Natural killer cell (primary cell): ENCODE data around the gene NFIC. TPM values are rescaled to one million over a fixed set of nuclear protein-coding genes. Genes with fewer than 3 reads are reported as not detected.

Experiments
- ATAC-seq, 3 donors: fragments of 150-1000 bp in 2 of 3; fragments of 200-7000 bp in 1 of 3; cut with Tn5 transposase; 1 replicate in 1 of 3; 2 replicates in 2 of 3; pipeline ENCODE4 v1.10.0; 2021; ENCODE audit warnings: mild to moderate bottlenecking in 2 of 3, moderate library complexity in 2 of 3
- DNase-seq, 2 donors: peaks; one replicate each; pipeline versions ENCODE4 v3.0.0 to v3.0.0-alpha.2; 2013 to 2021; ENCODE audit warnings: mixed read lengths in 1 of 2
- H3K27ac ChIP-seq: one replicate; pipeline ENCODE4 v1.5.1; 2013; ENCODE audit warnings: mild to moderate bottlenecking, low read length
- H3K27me3 ChIP-seq: one replicate; pipeline ENCODE4 v1.6.1; 2013; ENCODE audit warnings: low read length; ENCODE audit not compliant: control insufficient read depth, insufficient read depth
- H3K36me3 ChIP-seq: one replicate; pipeline ENCODE4 v1.6.1; 2013; ENCODE audit warnings: low read length; ENCODE audit not compliant: control insufficient read depth, insufficient read depth
- H3K4me1 ChIP-seq: one replicate; pipeline ENCODE4 v1.6.1; 2013; ENCODE audit warnings: low read length; ENCODE audit not compliant: control insufficient read depth, insufficient read depth
- H3K4me3 ChIP-seq: one replicate; pipeline ENCODE4 v1.5.1; 2013; ENCODE audit warnings: low read length
- H3K9me3 ChIP-seq: one replicate; pipeline ENCODE4 v1.6.1; 2013; ENCODE audit warnings: low read length; ENCODE audit not compliant: control insufficient read depth, insufficient read depth
- H3K27ac Mint-ChIP-seq, 2 donors: one replicate each; pipeline ENCODE4 v1.8.0; 2022; ENCODE audit warnings: mild to moderate bottlenecking in 2 of 2, mixed read lengths in 2 of 2, moderate library complexity in 1 of 2
- H3K27me3 Mint-ChIP-seq, 2 donors: one replicate each; pipeline ENCODE4 v1.8.0; 2022; ENCODE audit warnings: low read depth in 2 of 2, mixed read lengths in 2 of 2
- H3K36me3 Mint-ChIP-seq: one replicate; pipeline ENCODE4 v1.8.0; 2022; ENCODE audit warnings: mixed read lengths
- H3K4me1 Mint-ChIP-seq, 2 donors: one replicate each; pipeline ENCODE4 v1.8.0; 2022; ENCODE audit warnings: mixed read lengths in 2 of 2
- H3K4me3 Mint-ChIP-seq: one replicate; pipeline ENCODE4 v1.8.0; 2022; ENCODE audit warnings: mild to moderate bottlenecking, moderate library complexity, mixed read lengths
- H3K9me3 Mint-ChIP-seq, 2 donors: one replicate each; pipeline ENCODE4 v1.8.0; 2022; ENCODE audit warnings: mixed read lengths in 2 of 2
- CTCF ChIP-seq: fragments of 200-600 bp; IDR thresholded peaks from one replicate; pipeline ENCODE4 v1.8.0; 2022; ENCODE audit warnings: antibody characterized with exemption
- WGBS: methylation state at CpG from one replicate; pipeline ENCODE4 v1.1.7; 2013; ENCODE audit warnings: missing lambda C conversion rate; ENCODE audit not compliant: insufficient coverage; 5-methylcytosine and 5-hydroxymethylcytosine counted together
- intact Hi-C: fragments of 100-400 bp; cut with micrococcal nuclease; formaldehyde crosslinking; loops from one replicate; pipeline ENCODE4 v1.14.2; 2022
- total RNA-seq, 4 donors: library from RNA; stranded (reverse); fragments of 120-200 nt in 1 of 4; gene quantifications; one replicate each; pipeline versions ENCODE4 v1.2.3 to v1.2.4, GENCODE V29; 2013 to 2022

Gene NFIC
- total RNA-seq, 3 donors from 2014 or later (not counting 1 experiment from before 2014, with no cell fraction given): 18.5 to 22.2 (median 20.6) TPM

GRCh38 chr19:3368441-3368795, 2.0 kb downstream of the NFIC start:
- H3K9me3 ChIP-seq: no peaks in the 10 kb centered on the region
- ATAC-seq (no peak), DNase-seq (no peak)
- no peaks in the 10 kb centered on the region for H3K36me3 Mint-ChIP-seq
- no peaks in the 10 kb centered on the region for H3K9me3 Mint-ChIP-seq
- intact Hi-C loops: no loop called here
- H3K4me3 ChIP-seq: no peak overlapping the region
- 90% methylated on average over 3 of the region's 5 CpGs for WGBS
- H3K36me3 ChIP-seq: no peaks in the 10 kb centered on the region
- H3K27me3 Mint-ChIP-seq: peaks cover 0 to 24% of the 10 kb centered on the region in 2 donors
- peaks cover 41% of the 10 kb centered on the region for H3K4me1 ChIP-seq
- TF ChIP-seq CTCF: no peak
- peaks cover 7% of the 10 kb centered on the region for H3K27me3 ChIP-seq
- H3K27ac ChIP-seq: no peak overlapping the region
- H3K4me1 Mint-ChIP-seq: peaks cover 0 to 44% of the 10 kb centered on the region in 2 donors
- no peak overlapping the region for H3K4me3 Mint-ChIP-seq
- H3K27ac Mint-ChIP-seq: no peak overlapping the region

GRCh38 chr19:3368848-3369336, 2.5 kb downstream of the NFIC start:
- no peaks in the 10 kb centered on the region for H3K9me3 Mint-ChIP-seq
- H3K4me3 Mint-ChIP-seq: peak overlapping the region; percentile 0
- TF ChIP-seq CTCF: no peak
- H3K4me1 ChIP-seq: peaks cover 41% of the 10 kb centered on the region
- ATAC-seq: no peak
- peaks cover 0 to 24% of the 10 kb centered on the region in 2 donors for H3K27me3 Mint-ChIP-seq
- H3K27ac ChIP-seq: no peak overlapping the region
- no peaks in the 10 kb centered on the region for H3K9me3 ChIP-seq
- peak in 1 of 2 donors; percentile 26 for DNase-seq
- 70% methylated on average over 3 of the region's 4 CpGs for WGBS
- intact Hi-C loops: no loop called here
- H3K36me3 ChIP-seq: no peaks in the 10 kb centered on the region
- peak overlapping the region in 1 of 2 donors; percentile 0 for H3K27ac Mint-ChIP-seq
- H3K36me3 Mint-ChIP-seq: no peaks in the 10 kb centered on the region
- H3K4me3 ChIP-seq: no peak overlapping the region
- H3K4me1 Mint-ChIP-seq: peaks cover 0 to 44% of the 10 kb centered on the region in 2 donors
- H3K27me3 ChIP-seq: peaks cover 7% of the 10 kb centered on the region

GRCh38 chr19:3369337-3370213, 3.2 kb downstream of the NFIC start:
- Histone ChIP-seq H3K36me3 (no peaks in the 10 kb centered on the region), H3K9me3 (no peaks in the 10 kb centered on the region), H3K27me3 (peaks cover 7% of the 10 kb centered on the region), H3K4me3 (no peak overlapping the region), H3K4me1 (peaks cover 41% of the 10 kb centered on the region), H3K27ac (no peak overlapping the region)
- DNase-seq: no peak
- WGBS: 39% methylated on average over 42 of the region's 42 CpGs
- intact Hi-C loops: no loop called here
- peak in 2 of 3 donors; percentile 19 to 50 for ATAC-seq
- Mint-ChIP-seq H3K36me3 (no peaks in the 10 kb centered on the region), H3K4me1 (peaks cover 4 to 48% of the 10 kb centered on the region in 2 donors), H3K9me3 (no peaks in the 10 kb centered on the region), H3K27me3 (peaks cover 0 to 24% of the 10 kb centered on the region in 2 donors), H3K4me3 (peak overlapping the region; percentile 71), H3K27ac (peak overlapping the region in 1 of 2 donors; percentile 5)
- no peak for TF ChIP-seq CTCF
